Fibroblast of pulmonary artery (primary cell): ENCODE results near the gene MEGF11.

Source experiments
- DNase-seq: peaks from one replicate; pipeline ENCODE4 v3.0.0-alpha.2; 2010; ENCODE audit warnings: low read depth
- H3K4me3 ChIP-seq: replicated peaks from 2 replicates; pipeline ENCODE4 v1.5.1; 2011; ENCODE audit warnings: low read depth, mild to moderate bottlenecking, control low read depth, low read length, moderate library complexity
- TF ChIP-seq, protein P1 (sequence below): IDR thresholded peaks from 2 replicates; pipeline ENCODE4 v1.5.1; 2011; ENCODE audit warnings: mild to moderate bottlenecking, control low read depth, low read length, inconsistent platforms; ENCODE audit errors: missing control alignments

The MEGF11 gene

DNA sequence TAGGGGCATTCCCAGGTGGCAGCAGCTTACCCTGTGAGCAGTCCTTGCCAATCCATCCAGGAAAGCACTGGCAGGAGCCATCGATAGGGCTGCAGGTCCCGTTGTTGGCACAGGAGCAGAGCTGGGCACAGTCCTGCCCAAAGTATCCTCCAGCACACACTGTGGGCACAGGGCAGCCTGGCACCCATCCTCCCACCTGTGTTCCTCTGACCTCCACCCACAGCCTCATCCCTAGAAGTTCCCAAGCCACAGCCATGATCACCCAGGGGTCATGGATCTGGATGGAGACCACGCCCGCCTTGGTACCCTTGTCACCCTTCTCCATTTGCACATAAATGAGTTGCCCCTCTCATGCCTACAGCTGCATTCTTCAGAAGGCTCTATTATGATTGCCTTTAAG, 335.6 kb downstream of the MEGF11 start:
- no peak for DNase-seq
- no peak overlapping the region for H3K4me3 ChIP-seq
- TF ChIP-seq, protein P1, sequence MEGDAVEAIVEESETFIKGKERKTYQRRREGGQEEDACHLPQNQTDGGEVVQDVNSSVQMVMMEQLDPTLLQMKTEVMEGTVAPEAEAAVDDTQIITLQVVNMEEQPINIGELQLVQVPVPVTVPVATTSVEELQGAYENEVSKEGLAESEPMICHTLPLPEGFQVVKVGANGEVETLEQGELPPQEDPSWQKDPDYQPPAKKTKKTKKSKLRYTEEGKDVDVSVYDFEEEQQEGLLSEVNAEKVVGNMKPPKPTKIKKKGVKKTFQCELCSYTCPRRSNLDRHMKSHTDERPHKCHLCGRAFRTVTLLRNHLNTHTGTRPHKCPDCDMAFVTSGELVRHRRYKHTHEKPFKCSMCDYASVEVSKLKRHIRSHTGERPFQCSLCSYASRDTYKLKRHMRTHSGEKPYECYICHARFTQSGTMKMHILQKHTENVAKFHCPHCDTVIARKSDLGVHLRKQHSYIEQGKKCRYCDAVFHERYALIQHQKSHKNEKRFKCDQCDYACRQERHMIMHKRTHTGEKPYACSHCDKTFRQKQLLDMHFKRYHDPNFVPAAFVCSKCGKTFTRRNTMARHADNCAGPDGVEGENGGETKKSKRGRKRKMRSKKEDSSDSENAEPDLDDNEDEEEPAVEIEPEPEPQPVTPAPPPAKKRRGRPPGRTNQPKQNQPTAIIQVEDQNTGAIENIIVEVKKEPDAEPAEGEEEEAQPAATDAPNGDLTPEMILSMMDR = no peak

DNA sequence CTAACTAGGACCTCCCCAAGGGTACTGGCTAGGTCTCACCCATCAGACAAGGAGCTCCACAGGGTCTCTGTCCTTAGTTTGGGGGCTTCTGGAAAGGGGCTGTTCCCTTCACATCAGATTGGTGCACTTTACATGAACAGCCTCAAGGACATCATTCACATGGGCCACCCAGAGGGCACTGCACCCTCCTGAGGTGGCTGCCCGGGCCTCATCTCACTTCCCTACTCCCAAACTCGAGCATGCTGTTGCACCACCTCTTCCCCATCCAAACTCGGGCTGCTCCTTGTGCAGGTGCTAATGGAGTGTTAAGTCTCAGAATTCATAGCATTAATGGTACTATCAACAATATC, 336.2 kb downstream of the MEGF11 start:
- H3K4me3 ChIP-seq = no peak overlapping the region
- TF ChIP-seq, protein P1 = no peak
- DNase-seq = no peak

DNA sequence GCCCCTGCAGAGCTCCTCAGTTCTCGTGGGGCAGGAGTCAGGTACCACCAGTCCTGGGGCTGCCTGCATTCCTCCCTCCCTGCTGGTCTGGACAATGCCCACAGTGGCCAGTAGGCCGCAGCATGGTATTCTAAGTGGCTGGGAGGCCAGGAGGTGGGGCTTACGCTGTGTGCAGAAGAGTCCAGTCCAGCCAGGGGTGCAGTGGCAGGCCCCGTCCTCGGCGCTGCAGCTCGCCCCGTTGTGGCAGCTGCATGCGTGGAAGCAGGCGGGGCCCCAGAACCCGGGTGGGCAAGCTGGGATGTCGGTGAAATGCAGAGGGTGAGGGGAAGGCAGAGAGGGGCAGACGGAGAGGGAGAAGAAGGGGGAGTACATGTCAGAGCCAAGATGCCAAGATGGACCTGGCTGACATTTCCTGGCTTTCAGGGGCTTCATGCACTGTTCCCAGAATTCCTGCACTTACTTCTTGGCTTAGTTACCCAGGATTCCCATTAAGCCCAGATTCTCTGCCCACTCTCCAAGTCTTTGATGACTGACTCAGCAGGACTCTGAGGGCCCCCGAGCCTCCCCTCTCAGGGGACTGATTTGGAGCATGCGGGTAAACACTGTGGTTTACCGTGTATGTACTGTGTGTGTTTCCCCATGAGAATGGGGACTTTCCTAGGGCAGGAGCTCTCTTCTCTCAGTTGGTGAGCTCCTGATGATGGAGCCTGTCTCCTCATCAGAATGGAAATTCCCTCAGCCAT, 336.7 kb downstream of the MEGF11 start:
- DNase-seq = peak; percentile 74
- H3K4me3 ChIP-seq = no peak overlapping the region
- TF ChIP-seq, protein P1 = peak; percentile 76

DNA sequence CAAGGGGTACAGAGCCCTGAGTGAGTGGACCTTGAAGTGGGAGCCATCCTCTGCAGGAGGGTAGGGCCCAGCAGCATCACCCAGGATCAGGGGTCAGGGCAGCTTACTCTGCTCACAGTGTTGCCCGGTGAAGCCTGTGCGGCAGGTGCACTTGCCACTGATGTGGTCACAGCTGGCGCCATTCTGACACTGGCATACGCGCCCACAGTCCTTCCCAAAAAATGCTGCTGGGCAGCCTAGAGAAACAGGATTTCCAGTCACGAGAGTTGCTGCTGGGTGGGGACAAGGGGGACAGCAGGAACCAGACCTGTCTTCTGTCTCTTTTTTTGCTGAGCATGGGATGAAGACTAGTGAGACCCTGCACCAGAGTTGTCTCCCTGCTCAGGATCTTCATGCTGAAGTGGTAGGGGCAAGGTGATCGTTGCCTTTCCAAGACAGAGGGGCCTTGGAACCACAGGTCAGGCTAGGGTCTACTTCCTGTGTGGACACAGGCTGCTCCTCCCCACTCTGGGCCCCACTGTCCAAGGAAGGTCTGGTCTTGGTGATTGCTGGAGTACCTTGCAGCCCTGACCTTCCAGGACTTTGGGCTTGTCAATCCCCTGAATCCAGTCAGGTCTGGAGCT, 337.4 kb downstream of the MEGF11 start:
- no peak overlapping the region for H3K4me3 ChIP-seq
- TF ChIP-seq, protein P1 = no peak
- no peak for DNase-seq

DNA sequence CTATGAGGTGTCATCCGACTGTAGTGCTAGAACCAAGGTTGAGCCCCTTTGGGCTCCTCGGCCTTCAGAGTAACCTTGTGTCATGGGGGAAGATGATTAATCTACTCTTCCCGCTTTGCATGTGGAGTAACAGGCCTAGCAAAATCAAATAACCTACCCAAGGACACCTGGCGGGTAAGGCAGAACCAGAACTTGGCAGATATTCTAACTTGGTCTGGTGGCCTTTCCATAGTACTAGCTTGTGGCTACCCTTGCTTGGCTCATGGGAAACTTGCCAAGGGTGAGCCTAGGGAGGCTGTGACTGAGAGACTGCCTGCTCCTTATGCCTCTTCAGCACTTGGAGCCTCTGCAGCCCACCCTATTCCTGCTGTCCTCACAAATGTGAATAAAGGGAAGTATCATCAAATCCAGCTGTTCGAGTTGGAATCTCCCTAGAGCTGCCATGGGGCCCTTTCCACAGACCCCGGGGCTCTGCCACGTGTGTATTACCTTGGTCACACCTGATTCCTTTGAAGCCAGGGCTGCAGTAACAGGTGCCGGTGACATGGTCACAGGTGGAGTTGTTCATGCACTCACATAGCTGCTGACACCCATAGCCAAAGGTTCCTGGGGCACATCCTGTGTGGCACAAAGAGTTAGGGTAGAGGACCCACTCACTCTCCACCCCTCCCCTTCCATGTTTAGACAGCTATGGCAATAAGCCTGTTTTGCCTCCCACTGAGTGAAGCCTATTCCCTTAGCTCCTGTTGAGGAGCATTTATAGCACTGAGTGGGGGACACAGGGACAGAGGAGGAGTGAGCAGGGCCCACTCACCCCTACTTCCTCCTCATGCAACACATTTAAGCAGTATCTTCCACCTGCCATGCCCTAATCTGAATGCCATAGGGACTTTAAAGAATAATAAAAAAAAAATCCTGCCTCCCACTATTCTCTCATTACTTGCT, 338.3 kb downstream of the MEGF11 start:
- no peak overlapping the region for H3K4me3 ChIP-seq
- no peak for DNase-seq
- TF ChIP-seq, protein P1 = no peak

DNA sequence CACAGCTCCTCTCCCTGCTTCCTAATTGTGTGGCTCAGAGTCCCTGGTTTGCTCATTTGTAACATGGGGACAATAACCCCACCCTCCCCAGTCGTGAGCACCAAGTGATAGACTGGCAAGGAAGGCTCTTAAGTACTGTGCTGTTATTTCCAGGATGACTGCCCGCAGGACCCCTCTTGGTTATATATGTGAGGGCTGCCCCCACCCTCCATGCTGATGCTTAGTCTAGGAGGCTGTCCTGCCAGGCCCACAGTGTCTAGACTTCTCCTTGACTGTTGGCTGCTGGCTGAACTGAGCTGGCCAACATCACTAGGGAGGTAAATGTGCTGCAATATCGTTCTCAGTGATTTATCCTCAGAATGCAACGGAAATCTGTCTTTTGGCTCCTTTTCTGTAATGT, 339.2 kb downstream of the MEGF11 start:
- TF ChIP-seq, protein P1 = no peak
- no peak for DNase-seq
- no peak overlapping the region for H3K4me3 ChIP-seq
